NCI-H345 (cell line): ENCODE results near the gene PDSS1.
A peak's percentile ranks its signal among the peaks of the same experiment; 100 is the strongest.
"Not testable (repeated sequence)": the region's sequence is repeated elsewhere in the genome, so short reads cannot be mapped to it uniquely, and the experiment has no call there.

Source experiments
- DNase-seq: peaks from one replicate; lab custom pipeline; 2025; lab: John Stamatoyannopoulos, UW

The PDSS1 gene

DNA sequence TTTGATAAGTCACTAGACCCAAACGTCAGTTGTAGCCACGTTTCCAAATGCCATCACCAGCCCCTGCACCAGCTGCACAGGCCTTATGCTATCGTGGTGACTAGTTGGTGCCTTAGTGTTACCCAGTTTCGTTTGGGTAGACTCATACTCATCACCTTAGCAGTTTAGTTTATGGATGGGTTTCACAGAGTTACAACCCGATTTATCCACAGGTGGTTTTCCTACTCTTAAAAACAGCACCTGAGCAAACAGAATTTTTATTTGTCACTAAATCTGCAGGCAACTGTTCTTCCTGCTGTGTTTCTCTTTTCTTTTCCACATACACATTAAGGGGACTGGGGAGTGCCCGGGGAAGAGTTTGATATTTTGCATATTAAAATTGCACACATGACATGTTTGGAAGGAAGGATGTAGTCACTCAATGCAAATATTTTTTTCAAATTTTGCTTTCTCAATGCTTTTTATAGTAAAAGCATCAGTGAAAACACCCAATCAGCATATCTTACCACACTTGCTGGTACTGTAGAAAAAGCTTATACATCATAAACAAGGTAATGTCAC, 41.6 kb downstream of the PDSS1 start:
- peak; percentile 4 for DNase-seq

DNA sequence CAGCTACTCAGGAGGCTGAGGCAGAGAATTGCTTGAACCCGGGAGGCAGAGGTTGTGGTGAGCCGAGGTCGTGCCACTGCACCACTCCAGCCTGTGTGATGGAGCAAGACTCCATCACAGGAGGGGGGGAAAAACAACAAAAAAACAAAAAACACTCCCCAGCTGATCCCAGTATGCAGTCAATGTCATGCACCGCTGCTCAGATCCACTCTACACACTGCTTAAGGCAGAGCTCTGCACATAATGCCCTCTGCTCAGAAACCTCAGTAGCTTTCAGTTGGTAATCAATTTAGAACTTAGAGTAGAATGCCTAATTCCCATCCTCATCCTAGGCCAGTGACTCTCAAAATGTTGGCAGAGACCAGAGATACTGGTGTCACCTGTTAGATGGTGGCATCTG, 43.9 kb downstream of the PDSS1 start:
- no peak for DNase-seq

DNA sequence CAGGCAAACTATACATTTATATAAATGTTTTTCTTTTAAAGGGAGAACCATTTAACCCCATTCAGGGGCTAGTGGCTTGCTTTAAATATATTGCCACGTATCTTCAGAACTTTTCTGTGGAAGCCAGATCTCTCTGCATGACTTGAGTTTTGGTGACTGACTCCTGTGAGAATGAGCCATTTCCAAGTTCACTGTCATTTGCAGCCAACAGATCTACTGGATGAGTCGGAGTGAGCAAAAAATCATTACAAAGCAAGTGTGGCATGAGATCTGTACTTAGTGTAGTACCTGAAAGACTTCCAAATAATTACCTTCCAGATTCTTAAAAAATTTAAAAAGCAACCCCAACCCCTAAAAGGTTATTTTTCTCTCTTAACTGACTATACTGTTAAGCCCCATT, 45.6 kb downstream of the PDSS1 start:
- DNase-seq = no peak

DNA sequence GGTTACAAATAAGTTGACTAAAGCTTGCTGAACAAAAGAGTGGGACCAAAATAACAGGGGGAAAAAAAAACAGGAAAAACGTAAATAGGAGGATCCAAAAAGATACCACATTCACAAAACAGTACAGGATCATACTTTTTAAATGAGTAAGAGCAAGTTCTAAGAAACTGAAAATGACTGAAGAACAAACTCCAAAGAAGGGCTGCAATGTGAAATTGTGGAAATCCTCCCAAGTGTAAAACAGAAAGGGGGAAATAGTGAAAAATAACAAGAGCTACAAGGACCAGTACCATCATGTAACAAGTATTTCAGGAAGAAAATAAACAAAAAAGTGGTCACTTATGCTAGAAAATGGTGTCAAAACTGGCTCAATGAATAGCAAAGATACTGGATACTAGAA, 46.3 kb downstream of the PDSS1 start:
- no peak for DNase-seq

DNA sequence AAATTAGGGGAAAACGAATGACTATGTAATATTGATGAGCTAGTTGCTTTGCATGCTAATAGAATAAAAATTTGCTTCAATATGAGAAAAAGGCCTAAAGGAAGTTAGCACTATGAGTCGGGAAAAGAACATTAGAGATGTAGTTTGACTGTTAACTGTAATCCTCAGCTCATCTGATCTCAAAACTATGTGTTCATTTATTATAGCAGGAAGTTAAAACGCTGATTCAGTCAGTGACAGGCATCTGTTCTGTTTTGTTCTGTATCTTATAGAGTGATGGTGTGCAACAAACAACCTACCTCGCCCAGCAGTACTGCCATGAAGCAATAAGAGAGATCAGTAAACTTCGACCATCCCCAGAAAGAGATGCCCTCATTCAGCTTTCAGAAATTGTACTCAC, 48.6 kb downstream of the PDSS1 start:
- DNase-seq = no peak

DNA sequence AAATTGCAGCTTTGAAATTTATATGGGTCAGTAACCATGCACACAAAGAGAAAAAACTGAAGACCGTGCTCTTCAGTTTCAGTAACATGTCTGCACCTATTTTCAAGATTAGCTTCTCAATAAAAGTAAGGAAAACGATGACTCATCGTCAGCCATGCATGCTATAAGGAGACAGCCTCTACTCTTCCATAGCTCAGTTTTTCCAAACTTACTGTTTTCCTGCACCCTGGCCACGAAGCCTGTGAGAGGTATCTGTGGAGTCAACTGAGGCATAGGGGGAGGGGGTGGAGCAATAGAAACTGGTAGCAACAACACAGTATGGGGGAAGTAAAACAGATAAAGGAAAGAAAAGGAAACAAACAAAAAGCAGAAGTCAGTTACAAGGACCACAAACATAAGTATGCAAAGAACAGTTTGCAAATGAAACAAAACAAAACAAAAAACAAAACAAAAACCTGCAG, 58.0 kb downstream of the PDSS1 start:
- DNase-seq = no peak

DNA sequence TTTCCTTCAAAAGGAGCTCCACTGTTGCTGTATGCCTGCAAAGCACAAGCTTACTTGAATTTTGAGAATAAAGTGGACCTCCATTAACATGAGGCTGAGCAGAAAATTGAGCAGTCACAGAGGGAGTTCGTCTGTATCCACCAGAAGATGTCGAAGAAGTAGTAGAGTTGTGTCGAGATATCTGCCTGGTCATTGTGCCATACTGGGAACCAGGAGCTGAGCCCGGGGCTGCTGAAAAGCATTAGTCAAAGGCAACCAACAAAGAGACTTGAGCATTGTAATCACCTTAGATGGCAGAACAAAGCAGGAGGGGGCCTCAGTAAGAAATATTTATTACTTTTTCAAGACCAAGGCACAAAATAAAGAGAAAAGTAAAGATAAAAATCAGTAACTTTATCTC, 61.5 kb downstream of the PDSS1 start:
- no peak for DNase-seq

DNA sequence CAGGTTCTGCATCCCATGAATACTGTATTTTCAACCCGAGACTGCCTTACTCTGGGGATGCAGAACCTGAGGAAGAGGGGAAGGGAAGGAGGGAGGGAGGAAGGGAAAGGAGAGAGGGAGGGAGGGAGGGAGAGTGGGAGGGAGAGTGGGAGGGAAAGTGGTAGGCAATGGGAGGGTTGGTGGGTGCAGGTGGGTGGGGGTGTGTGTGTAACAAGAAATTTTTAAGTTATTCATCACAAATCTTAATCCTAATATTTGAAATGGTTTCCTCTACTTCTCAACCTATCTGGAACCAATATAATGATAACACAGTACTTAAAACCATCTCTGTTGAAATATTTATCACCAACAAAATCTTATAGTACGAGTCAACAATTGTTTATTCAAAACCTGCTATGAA, 68.0 kb downstream of the PDSS1 start:
- DNase-seq = no peak

DNA sequence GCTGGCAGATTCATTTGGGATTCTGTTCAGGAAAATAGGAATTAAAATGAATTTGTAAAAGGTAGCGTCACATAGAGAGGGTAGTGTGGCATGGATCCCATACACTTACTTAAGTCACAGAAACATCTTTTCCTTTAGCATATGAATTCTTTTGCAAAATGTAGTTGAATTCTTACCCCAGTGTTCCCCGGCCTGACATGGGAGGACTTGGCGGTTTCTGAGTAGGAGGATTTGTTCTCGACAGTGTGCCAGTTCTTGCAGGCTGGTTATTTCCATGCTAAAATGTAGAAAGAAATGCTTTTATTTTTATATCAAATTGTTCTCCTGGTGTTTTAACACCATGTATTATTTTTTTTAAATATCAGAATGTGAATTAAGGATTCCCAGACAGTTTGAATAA, 72.6 kb downstream of the PDSS1 start:
- DNase-seq = no peak

DNA sequence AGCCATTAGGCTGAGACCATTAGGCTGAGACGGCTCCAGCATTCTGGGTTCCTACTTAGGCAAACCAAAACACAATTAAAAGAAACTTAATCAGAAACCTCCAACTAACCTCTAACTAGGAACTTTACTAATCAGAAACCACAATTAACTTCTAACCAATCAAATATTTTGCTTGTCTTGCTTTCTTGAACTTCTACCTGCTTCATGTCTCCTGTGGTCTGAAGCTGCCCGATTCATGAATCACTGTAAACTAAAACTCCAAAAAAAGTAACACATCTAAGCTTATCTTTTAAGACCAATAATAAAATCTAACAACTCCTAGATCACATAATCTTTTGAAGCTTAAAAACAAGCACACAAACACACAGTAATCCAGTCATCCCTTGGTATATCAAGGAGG, 76.1 kb downstream of the PDSS1 start:
- no peak for DNase-seq

DNA sequence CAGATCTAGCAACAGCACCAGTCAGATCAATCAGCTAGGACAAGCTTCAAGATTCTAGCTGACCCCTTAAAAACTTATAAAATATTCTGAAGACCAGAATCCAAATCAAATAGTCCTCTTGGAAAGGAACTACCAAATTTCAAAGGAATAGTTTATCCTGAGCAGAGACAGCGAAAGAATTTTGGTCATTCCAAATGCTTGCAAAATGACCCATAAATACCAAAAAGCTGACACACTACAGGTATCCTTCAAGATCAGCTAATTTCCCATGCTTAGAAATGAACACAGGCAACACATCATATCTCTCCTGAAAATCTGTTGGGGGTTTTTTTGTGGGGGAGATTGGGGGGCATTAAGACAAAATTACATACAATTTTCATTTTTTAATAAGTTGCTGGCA, 78.8 kb downstream of the PDSS1 start:
- DNase-seq = no peak

DNA sequence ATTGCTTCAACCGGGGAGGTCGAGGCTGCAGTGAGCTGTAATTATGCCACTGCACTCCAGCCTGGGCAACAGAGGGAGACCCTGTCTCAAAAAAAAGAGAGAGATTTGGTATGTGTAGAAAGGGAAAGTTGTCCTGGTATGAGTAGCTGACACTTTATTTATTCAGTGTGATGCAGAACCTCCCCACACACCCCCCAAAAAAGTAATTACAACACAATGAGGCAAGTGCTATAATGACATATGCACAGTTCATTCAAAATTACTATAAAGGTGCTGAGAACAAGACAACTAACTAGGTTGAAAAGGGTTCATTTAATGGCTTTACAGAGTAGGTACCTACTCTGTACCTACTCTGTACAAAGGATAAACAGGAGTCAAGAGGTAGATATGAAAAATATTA, 80.2 kb downstream of the PDSS1 start:
- no peak for DNase-seq

DNA sequence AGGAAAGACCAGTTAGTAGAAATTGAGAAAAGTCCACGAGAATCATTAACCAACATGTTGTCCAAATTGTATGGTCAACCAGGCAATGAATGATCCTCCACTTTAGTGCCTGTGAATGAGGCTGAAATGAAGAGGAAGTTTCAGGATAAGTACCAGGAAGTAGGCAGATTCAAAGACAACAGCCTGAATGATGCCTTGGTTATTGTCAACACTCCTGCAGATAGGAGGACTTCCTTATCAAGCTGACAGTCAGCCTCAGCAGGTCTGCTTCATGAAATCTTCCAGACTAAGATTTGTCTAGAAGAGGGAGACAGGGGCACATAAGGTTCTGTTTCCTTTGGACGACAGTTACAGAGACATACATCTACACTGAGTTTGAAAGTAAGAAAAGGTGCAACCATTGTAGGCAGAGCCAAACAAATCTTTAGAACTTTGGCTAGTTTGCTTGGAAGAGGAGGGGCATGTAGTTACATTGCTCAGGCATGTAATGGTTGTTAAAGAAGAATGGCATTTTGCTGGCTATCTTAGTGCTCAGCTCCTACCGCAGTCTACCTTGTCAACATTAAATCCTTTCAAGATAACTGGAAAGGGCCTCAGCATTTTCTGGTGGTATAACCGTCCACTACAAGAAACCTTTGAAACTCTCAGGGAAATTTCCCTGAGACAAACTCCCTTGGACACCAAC, 81.8 kb downstream of the PDSS1 start:
- no peak for DNase-seq

DNA sequence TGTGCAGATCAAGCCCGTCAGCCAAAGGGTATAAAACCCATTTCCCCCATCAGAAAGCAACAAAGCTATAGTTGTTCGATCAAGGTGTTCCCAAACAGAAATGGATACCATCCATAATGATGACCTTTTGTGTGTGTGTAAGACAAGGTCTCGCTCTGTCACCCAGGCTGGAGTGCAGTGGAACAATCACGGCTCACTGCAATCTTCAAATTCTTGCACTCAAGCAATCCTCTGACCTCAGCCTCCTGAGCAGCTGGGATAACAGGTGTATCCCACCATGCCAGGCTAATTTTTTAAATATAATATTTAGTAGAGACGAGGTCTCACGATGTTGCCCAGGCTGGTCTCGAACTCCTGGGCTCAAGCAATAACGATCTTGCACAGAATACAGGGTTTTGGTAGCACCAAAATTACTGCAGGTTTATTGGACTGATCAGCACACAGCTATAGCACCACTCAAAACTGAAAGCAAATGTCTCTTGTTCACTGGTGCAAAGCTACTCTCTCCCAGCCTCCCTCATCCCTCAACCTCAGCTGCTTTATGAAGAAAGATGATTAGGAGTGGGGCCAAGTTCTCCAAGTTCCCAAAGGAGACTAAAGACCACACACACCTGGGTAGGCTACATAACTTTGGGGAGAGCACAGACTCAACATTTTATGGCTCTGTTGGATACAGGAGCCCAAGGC, 82.7 kb downstream of the PDSS1 start:
- no peak for DNase-seq

DNA sequence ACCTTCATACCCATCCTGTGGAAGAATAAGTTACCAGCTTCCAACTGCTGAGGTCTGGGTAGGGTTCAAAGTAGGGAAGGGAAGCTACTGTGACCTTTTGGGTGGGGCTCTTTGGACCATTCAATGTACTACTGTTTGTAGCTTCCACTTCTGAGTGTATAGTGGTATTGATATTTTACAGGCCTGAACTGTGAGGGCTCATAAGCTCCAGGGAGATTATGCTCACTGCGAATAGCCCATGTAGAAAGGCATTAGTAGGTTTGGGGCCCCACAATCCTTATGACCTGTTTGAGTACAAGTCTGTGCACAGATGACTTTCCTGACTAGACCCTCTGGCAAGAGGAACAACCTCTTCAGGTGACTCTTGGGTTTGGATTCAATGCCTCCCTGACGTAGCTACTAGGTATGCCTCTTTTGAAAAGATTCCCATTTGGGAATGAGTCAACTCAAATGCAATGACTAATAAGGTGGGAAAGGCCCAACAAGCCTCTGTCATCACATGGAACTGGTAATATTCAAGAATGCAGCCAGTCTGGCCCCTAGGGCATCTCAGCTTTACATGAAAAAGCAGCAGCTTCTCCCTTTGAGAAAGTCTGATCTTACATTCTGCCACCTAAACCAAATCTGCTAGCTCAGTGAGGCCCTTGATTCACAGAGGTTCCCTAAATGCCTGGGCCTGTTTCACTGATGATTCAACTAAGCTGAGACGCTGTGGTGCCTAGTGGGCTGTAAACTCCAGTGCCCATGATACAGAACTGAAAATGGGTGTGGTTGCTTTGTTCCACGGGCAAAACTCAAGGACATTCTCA, 83.5 kb downstream of the PDSS1 start:
- no peak for DNase-seq

DNA sequence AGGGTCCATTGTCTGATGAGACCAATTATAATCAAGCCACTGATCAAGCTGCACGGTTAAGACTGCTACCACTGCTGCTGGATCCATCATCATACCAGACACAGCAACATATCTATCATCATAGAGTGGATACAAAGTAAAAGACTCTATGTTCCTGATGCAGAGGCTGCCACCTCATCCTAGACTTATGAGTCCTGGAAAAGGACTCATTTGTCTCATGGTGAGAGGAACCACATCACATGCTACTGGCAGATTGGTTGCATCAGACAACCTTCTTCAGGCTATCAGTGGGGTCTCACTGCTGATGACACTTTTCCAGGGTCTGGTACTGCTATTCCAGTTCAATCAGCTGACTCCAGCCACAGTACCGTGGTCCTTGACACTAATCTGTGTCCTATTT, 84.3 kb downstream of the PDSS1 start:
- DNase-seq = no peak

DNA sequence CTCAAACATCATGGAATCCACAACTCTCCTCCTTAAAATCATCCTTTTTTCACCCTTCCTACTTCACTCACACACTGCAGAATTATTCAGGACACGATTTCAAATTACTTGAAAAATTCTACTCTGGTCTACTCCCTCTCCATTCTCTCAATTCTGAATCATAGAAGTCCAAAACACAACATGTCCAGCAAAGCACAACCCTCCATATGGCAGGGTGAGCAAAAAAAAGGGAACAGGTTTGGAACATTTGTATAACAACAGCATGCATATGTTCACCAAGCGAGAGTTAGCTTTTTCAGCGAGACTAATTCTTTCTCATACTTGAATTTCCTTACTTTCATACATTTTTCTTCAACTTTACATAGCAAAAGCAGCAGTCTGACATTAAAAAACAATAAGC, 89.9 kb downstream of the PDSS1 start:
- DNase-seq = no peak

DNA sequence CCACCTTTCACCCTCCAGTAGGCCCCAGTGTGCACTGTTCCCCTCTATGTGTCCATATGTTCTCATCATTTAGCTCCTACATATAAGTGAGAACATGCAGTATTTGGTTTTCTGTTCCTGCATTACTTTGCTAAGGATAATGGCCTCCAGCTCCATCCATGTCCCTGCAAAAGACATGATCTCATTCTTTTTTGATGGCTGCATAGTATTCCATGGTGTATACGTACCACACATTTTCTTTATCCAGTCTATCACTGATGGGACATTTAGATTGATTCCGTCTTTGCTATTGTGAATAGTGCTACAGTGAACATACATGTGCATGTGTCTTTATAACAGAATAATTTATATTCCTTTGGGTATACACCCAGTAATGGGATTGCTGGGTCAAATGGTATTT, 92.3 kb downstream of the PDSS1 start:
- DNase-seq = not testable (repeated sequence)

DNA sequence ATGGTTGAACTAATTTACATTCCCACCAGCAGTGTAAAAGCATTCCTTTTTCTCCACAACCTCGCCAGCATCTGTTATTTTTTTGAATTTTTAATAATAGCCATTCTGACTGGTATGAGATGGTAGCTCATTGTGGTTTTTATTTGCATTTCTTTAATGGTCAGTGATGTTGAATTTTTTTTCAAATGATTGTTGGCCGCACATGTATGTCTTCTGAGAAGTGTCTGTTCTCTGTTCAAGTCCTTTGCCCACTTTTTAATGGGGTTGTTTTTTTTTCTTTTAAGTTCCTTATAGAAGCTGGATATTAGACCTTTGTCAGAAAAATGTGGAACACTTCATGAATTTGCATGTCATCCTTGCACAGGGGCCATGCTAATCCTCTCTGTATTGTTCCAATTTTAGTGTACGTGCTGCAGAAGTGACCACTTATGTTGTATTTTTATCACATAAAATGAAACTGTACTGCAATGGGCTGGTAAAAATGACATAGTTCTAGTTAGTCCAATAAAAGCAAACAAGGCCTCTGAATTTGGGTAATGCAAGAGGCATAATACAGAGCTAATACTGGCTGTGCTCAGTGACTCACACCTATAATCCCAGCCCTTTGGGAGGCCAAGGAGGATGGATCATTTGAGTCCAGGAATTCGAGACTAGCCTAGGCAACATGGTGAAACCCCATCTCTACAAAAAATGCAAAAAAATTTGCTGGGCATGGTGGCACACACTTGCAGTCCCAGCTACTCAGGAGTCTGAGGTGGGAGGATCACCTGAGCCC, 92.9 kb downstream of the PDSS1 start:
- DNase-seq = no peak

DNA sequence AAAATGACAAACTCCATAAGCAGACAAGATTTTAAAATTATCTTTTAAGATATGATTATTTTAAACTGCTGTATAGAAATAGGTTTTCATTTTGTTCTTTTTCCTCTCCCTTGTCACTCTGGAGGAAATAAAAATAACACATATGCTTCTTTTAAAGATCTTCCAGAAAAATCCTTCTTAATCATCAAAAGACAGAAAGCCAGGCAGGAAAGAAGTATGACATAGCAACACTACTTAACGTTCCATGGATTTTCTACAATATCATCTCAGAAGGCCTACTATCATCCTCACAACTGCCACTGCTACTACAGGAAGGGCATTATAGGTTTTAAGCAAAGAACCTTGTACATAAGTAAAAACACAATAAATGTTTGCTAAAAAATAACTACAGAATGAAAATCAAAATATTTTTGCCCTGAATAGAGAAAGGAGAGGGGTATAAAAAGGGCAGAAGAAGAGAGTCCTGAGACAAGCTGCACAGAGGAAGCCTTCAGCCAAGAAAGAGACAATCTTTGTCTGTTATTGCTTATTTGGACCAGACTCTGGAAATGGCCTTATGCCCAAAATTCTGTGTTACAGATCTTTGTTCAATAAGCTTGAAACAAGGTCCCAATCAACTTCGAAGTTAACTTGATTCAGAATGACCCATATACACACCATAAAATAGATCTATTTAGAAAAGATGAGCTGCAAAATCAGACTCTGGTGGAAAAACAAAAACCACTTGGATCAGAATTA, 95.4 kb downstream of the PDSS1 start:
- no peak for DNase-seq
